GM10266 (cell line): ENCODE results near the gene SPACA1.

ENCODE experiments used
- DNase-seq: peaks from one replicate; pipeline ENCODE4 v3.0.0; 2012; ENCODE audit errors: extremely low spot score
- TF ChIP-seq, protein P1 (sequence below): IDR thresholded peaks from 2 replicates; pipeline ENCODE4 v1.5.1; 2012; ENCODE audit warnings: mild to moderate bottlenecking, low read depth; ENCODE audit not compliant: control insufficient read depth, insufficient read depth; ENCODE audit errors: missing control alignments

The SPACA1 gene

DNA sequence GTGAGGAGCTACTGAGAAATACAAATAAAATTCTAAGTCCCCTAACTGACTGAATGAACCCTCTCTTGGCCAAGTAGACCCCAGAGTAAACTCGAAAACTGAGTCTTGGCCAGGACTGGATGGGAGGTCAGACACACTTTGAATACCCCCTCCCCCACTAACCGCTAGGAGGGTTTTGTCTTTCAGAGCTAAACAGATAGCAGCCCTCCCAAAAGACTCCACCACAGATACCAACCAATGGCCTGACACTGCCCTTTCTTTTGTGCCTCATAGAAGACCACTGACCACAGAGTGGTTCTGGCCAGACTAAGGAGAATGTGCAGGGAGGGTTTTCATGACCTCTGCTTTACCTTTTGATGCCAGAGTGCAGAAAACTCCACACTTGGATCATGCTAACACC is 42.1 kb downstream of the SPACA1 start:
- TF ChIP-seq, protein P1, sequence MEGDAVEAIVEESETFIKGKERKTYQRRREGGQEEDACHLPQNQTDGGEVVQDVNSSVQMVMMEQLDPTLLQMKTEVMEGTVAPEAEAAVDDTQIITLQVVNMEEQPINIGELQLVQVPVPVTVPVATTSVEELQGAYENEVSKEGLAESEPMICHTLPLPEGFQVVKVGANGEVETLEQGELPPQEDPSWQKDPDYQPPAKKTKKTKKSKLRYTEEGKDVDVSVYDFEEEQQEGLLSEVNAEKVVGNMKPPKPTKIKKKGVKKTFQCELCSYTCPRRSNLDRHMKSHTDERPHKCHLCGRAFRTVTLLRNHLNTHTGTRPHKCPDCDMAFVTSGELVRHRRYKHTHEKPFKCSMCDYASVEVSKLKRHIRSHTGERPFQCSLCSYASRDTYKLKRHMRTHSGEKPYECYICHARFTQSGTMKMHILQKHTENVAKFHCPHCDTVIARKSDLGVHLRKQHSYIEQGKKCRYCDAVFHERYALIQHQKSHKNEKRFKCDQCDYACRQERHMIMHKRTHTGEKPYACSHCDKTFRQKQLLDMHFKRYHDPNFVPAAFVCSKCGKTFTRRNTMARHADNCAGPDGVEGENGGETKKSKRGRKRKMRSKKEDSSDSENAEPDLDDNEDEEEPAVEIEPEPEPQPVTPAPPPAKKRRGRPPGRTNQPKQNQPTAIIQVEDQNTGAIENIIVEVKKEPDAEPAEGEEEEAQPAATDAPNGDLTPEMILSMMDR = no peak
- no peak for DNase-seq

DNA sequence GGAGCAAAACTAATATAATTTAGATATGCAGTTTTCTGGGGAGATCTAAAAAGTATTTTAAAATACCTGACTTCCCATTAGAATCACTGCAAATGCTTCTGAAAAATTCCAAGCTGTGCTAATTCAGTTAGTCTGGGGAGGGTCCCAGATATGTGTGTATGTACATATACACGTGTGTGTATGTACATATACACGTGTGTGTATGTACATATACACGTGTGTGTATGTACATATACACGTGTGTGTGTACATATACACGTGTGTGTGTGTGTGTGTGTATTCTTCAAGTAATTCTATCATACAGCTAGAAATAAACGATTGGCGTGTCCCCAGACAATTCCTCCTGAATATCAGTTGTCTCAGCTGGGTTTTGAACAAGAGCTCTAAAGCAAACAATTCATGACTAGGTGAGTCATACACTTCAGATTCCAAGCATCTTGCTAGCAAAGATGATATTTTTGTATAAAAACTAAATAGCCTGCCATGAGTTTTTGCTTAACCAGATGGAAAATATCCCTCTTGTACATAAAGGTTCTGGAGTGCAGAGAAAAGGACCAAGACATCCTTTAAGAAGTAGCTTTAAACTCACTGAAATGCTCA is 58.2 kb downstream of the SPACA1 start:
- DNase-seq = no peak
- TF ChIP-seq, protein P1 = no peak

DNA sequence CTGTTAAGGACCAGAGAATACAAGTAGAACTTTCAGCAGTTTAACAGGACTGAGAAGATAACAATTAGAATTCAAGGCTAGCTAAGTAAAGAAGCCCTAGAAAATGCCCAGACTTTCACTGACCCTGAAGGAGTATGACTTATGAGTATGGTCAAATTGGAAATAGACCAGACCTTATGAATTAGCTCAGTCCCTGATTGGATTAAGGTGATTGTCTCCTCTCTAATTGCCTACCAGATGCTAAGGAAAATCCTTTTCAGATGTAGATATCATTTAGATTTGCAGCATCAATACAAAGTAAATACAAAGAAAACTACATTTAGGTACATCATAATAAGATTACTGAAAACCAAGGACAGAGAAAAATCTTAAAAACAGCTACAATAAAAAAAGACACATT is 59.6 kb downstream of the SPACA1 start:
- TF ChIP-seq, protein P1 = no peak

DNA sequence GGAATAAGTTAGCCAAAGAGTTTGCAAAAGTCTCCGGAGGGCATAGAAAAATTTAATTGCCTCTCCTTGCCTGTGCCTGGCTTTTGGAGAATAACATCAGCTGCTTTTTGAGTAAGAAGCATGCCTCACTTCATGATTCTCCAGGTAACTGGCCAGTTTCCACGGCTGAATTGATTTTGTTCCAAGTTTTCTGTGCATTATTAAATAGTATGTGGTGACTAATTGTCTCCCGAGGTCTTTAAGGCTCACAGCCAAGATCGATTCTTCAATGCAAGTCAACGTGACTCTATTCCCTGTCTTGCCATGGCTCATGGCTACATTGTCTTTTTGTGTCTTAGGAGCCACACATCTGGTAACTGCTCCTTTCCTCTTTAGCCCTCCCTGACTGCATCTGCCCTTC is 64.3 kb downstream of the SPACA1 start:
- DNase-seq = no peak
- TF ChIP-seq, protein P1 = no peak

More for the DNA sequence above, 59.6 kb downstream of the SPACA1 start:
- no peak for DNase-seq

DNA sequence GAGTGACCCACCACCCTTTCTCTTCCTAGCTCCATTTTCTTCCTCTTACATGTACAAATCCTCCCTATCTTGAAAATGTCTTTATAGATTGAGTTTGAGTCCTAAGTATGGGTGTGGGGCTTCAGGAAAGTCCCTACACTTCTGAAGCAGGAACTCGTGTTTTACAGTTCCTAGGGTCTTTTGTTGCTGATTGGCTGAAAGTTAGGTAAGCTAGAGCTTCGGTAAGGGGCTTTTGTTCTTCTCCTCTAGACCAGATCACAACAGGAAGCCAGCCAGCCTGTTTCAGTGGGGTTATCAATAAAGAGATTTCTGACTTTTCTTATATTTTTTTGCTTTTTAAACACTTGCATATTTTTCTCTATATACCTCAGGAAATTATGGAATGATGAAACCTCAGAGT is 67.2 kb downstream of the SPACA1 start:
- peak; percentile 10 for DNase-seq
- TF ChIP-seq, protein P1 = no peak

DNA sequence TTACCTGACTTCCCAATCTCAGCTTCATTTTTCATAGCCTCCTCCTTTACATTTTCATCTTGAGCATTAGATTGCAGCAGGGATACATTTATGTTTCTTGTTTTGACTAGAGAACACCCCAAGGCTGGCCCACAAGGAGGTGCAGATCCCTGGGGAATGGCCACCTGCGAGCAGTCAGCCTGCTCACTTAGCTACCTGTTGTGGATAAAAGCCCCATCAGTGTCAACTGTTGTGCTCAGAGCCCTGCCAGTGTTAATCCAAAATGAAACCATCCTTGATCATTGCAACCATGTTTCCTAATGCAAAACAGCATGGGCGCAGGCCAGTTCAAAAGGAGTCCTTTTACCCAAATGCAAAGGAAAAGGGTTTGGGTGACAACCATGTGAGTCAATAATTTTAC is 67.7 kb downstream of the SPACA1 start:
- no peak for DNase-seq

DNA sequence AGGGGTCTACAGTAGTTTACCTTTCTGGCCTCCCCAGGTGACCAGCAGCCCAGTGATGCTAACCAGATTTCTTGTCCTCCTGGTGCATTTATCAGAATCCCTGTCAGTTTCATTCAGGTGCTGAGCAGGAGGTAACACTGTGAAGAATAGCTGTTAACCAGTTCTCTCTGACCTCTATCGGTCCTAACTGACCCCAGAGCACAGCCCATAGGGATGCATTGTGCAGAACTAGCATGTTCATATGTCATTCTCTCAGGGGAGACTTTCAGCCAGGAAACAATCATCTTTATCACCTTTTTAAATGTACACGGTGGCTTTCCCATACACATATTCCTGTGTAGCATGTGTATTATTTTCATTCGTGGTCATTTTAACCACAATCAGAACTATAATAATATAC is 68.6 kb downstream of the SPACA1 start:
- TF ChIP-seq, protein P1 = no peak

More for the DNA sequence above, 67.7 kb downstream of the SPACA1 start:
- TF ChIP-seq, protein P1 = no peak

More for the DNA sequence above, 68.6 kb downstream of the SPACA1 start:
- DNase-seq = no peak
